B cell (primary cell): ENCODE data around the gene CCDC68.

Experiments
- EZH2 ChIP-seq: IDR thresholded peaks from 2 replicates; pipeline ENCODE4 v1.6.1; 2012; ENCODE audit warnings: borderline replicate concordance, low read depth, mild to moderate bottlenecking, moderate library complexity, low read length; ENCODE audit not compliant: insufficient read depth, poor library complexity, severe bottlenecking
- TF ChIP-seq, protein P1 (sequence below): fragments of 200-600 bp; IDR thresholded peaks from one replicate; pipeline ENCODE4 v1.8.0; 2022; ENCODE audit warnings: antibody characterized with exemption, mild to moderate bottlenecking

DNA sequence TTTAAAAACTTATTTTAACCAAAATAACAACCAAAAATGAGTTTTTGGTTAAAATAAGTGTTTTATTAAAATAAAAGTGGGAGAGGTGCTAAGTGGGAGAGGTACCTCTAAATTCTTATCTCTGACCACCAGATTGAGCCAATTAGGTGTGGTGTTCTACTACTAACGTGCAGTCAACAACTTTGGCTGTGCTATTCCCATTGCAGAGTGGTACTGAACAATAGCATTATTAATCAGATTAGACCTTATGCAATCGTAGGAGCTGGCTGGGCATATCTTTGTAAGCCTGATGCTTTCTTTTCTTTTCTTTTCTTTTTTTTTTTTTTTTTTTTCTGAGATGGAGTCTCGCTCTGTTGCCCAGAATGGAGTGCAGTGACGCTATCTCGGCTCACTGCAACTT is 92.1 kb downstream of the CCDC68 start:
- TF ChIP-seq, protein P1, sequence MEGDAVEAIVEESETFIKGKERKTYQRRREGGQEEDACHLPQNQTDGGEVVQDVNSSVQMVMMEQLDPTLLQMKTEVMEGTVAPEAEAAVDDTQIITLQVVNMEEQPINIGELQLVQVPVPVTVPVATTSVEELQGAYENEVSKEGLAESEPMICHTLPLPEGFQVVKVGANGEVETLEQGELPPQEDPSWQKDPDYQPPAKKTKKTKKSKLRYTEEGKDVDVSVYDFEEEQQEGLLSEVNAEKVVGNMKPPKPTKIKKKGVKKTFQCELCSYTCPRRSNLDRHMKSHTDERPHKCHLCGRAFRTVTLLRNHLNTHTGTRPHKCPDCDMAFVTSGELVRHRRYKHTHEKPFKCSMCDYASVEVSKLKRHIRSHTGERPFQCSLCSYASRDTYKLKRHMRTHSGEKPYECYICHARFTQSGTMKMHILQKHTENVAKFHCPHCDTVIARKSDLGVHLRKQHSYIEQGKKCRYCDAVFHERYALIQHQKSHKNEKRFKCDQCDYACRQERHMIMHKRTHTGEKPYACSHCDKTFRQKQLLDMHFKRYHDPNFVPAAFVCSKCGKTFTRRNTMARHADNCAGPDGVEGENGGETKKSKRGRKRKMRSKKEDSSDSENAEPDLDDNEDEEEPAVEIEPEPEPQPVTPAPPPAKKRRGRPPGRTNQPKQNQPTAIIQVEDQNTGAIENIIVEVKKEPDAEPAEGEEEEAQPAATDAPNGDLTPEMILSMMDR = no peak
- TF ChIP-seq EZH2 = no peak
